Hepatocyte (in vitro differentiated cells): ENCODE data around the gene ACOT12.

Experiments used
- EZH2 ChIP-seq: fragments of 200-600 bp; sonication (generic); IDR thresholded peaks from 2 replicates; pipeline ENCODE4 v1.6.1; 2016; ENCODE audit warnings: antibody characterized with exemption, mild to moderate bottlenecking, borderline replicate concordance
- EZH2phosphoT487 ChIP-seq: fragments of 200-600 bp; sonication (generic); IDR thresholded peaks from one replicate; pipeline ENCODE4 v1.6.1; 2018; ENCODE audit warnings: antibody characterized with exemption, mild to moderate bottlenecking, low read depth, moderate library complexity; ENCODE audit not compliant: unreplicated experiment, severe bottlenecking
- TF ChIP-seq, protein P1 (sequence below): fragments of 200-600 bp; sonication (generic); IDR thresholded peaks from 2 replicates; pipeline ENCODE4 v1.5.1; 2016; ENCODE audit warnings: antibody characterized with exemption, mild to moderate bottlenecking; ENCODE audit not compliant: poor library complexity

DNA sequence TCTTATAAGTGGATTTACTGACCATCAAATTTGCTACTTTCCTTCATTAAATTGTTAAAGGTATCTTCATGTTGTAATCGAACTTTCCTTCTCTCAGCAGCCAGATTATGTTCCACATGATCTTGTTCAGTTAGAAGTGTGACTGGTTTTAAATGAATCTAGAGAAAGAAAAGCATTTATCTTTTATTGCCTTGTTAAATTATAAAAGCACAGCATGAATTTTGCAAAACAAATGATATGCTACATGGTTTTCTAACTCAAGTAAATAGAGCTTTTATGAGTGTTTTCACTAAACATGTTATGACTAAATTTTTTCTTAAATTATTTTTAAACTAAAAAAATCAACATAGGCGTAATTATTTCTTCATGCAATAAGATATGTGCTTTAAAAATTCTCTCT is 34.1 kb downstream of the ACOT12 start:
- TF ChIP-seq, protein P1, sequence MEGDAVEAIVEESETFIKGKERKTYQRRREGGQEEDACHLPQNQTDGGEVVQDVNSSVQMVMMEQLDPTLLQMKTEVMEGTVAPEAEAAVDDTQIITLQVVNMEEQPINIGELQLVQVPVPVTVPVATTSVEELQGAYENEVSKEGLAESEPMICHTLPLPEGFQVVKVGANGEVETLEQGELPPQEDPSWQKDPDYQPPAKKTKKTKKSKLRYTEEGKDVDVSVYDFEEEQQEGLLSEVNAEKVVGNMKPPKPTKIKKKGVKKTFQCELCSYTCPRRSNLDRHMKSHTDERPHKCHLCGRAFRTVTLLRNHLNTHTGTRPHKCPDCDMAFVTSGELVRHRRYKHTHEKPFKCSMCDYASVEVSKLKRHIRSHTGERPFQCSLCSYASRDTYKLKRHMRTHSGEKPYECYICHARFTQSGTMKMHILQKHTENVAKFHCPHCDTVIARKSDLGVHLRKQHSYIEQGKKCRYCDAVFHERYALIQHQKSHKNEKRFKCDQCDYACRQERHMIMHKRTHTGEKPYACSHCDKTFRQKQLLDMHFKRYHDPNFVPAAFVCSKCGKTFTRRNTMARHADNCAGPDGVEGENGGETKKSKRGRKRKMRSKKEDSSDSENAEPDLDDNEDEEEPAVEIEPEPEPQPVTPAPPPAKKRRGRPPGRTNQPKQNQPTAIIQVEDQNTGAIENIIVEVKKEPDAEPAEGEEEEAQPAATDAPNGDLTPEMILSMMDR: no peak
- TF ChIP-seq EZH2phosphoT487 (no peak), EZH2 (no peak)
